ENCODE results near the gene CETN2. TPM values are rescaled to one million over a fixed set of nuclear protein-coding genes. Genes with fewer than 3 reads are reported as not detected.

CETN2 gene
- 39.0 and 42.5 TPM in 2 replicates for total RNA-seq

GRCh38 chrX:152830312-152831305 lies at the start of gene CETN2, which contains the start of gene NSDHL:
Gene CETN2, minus strand, starts transcription at chrX:152830757. Its CDS starts 47 bp downstream, at chrX:152830710.
Gene NSDHL, plus strand, starts transcription at chrX:152831063. Its CDS starts 15,262 bp downstream, at chrX:152846325.

Other genes with a start within 250 kb of the CETN2 start
- gene GABRQ, start 192.9 kb downstream of the CETN2 start, total RNA-seq: not detected in 2 replicates
- not detected in 2 replicates for gene MAGEA3, start 132.0 kb downstream of the CETN2 start, total RNA-seq
- gene CSAG2, start 121.5 kb downstream of the CETN2 start, total RNA-seq: not detected in 2 replicates
- gene MAGEA2B, start 116.1 kb downstream of the CETN2 start, total RNA-seq: not detected in 2 replicates
- gene CSAG1, start 97.0 kb downstream of the CETN2 start, total RNA-seq: not detected in 2 replicates
- under 0.01 and 0.14 TPM in 2 replicates for gene MAGEA12, start 97.0 kb downstream of the CETN2 start, total RNA-seq
- gene MAGEA2, start 76.9 kb downstream of the CETN2 start, total RNA-seq: under 0.01 TPM in 1 of 2 replicates, not detected in the other
- not detected in 2 replicates for gene CSAG3, start 71.5 kb downstream of the CETN2 start, total RNA-seq
- gene MAGEA6, start 61.1 kb downstream of the CETN2 start, total RNA-seq: under 0.01 TPM in 1 of 2 replicates, not detected in the other
- 21.8 and 31.4 TPM in 2 replicates for gene NSDHL, start 306 bp upstream of the CETN2 start, total RNA-seq
- 0.37 and 0.43 TPM in 2 replicates for gene ZNF185, start 67.3 kb upstream of the CETN2 start, total RNA-seq
- gene PNMA5, start 163.4 kb upstream of the CETN2 start, total RNA-seq: not detected in 2 replicates
- under 0.01 and 0.28 TPM in 2 replicates for gene PNMA3, start 225.7 kb upstream of the CETN2 start, total RNA-seq
- 1.6 and 3.2 TPM in 2 replicates for gene PNMA6A, start 241.7 kb upstream of the CETN2 start, total RNA-seq